HG03103 (cell line): Measurements from ENCODE around the gene SPSB4.

Source experiments
- ATAC-seq: cut with Tn5 transposase; IDR thresholded peaks from one replicate; pipeline ENCODE4 v1.9.1; 2021; ENCODE audit warnings: low read depth; ENCODE audit not compliant: unreplicated experiment

SPSB4 gene

GRCh38 chr3:141072950-141073349 is 21.8 kb downstream of the SPSB4 start:
- no peak for ATAC-seq

GRCh38 chr3:141073580-141073979 is 22.4 kb downstream of the SPSB4 start:
- ATAC-seq: no peak

- no peak for ATAC-seq
Measured at GRCh38 chr3:141074529-141074928, 23.4 kb downstream of the SPSB4 start.

GRCh38 chr3:141076036-141076773 is 25.1 kb downstream of the SPSB4 start:
- ATAC-seq: no peak

GRCh38 chr3:141076797-141077571 is 25.8 kb downstream of the SPSB4 start:
- no peak for ATAC-seq

GRCh38 chr3:141077631-141078030 is 26.5 kb downstream of the SPSB4 start:
- no peak for ATAC-seq

GRCh38 chr3:141078200-141078599 is 27.1 kb downstream of the SPSB4 start:
- no peak for ATAC-seq

- ATAC-seq: no peak
Measured at GRCh38 chr3:141080431-141080830, 29.3 kb downstream of the SPSB4 start.

GRCh38 chr3:141081141-141081795 is 30.1 kb downstream of the SPSB4 start:
- no peak for ATAC-seq

GRCh38 chr3:141082064-141082463 is 30.9 kb downstream of the SPSB4 start:
- ATAC-seq: no peak

GRCh38 chr3:141083226-141083625 is 32.1 kb downstream of the SPSB4 start:
- no peak for ATAC-seq

GRCh38 chr3:141083836-141084649 is 32.9 kb downstream of the SPSB4 start:
- no peak for ATAC-seq

GRCh38 chr3:141085343-141086070 is 34.4 kb downstream of the SPSB4 start:
- no peak for ATAC-seq

GRCh38 chr3:141086188-141086587 is 35.0 kb downstream of the SPSB4 start:
- ATAC-seq: no peak

GRCh38 chr3:141087076-141087777 is 36.1 kb downstream of the SPSB4 start:
- no peak for ATAC-seq

GRCh38 chr3:141087778-141088130 is 36.6 kb downstream of the SPSB4 start:
- ATAC-seq: no peak

- ATAC-seq: no peak
Measured at GRCh38 chr3:141089339-141090152, 38.4 kb downstream of the SPSB4 start.

GRCh38 chr3:141091426-141091825 is 40.3 kb downstream of the SPSB4 start:
- ATAC-seq: no peak

GRCh38 chr3:141092663-141093062 is 41.5 kb downstream of the SPSB4 start:
- no peak for ATAC-seq
